Activated naive CD8-positive, alpha-beta T cell (primary cell): Measurements from ENCODE around the gene BRAT1.
"Not testable (repeated sequence)": the region's sequence is repeated elsewhere in the genome, so short reads cannot be mapped to it uniquely, and the experiment has no call there.

ENCODE experiments used
- H3K27ac Mint-ChIP-seq: one replicate; pipeline ENCODE4 v1.8.0; 2021; ENCODE audit warnings: mixed read lengths
- H3K27me3 Mint-ChIP-seq: one replicate; pipeline ENCODE4 v1.8.0; 2021; ENCODE audit warnings: mixed read lengths
- H3K36me3 Mint-ChIP-seq: one replicate; pipeline ENCODE4 v1.8.0; 2021; ENCODE audit warnings: mixed read lengths
- H3K4me1 Mint-ChIP-seq: one replicate; pipeline ENCODE4 v1.8.0; 2021; ENCODE audit warnings: low read depth, mixed read lengths
- H3K4me3 Mint-ChIP-seq: one replicate; pipeline ENCODE4 v1.8.0; 2021; ENCODE audit warnings: mild to moderate bottlenecking, mixed read lengths
- H3K9me3 Mint-ChIP-seq: one replicate; pipeline ENCODE4 v1.8.0; 2021; ENCODE audit warnings: low read depth, mixed read lengths

BRAT1 gene

DNA sequence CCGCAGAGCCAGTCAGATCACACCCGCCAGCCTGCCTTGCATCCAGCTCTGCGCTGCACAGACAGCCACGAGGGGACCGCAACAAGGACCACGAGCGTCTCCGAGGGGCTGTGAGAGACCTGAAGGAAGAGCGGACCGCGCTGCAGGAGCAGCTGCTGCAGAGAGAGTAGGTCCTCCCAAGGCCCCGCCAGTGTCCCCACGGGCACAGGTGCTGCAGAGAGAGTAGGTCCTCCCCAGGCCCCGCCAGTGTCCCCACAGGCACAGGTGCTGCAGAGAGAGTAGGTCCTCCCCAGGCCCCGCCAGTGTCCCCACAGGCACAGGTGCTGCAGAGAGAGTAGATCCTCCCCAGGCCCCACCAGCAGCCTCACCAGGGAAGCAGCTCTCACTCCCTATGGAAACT lies 34.6 kb upstream of the BRAT1 start:
- H3K27ac Mint-ChIP-seq, H3K4me3 Mint-ChIP-seq, H3K27me3 Mint-ChIP-seq, H3K4me1 Mint-ChIP-seq, H3K36me3 Mint-ChIP-seq, H3K9me3 Mint-ChIP-seq: not testable (repeated sequence)

DNA sequence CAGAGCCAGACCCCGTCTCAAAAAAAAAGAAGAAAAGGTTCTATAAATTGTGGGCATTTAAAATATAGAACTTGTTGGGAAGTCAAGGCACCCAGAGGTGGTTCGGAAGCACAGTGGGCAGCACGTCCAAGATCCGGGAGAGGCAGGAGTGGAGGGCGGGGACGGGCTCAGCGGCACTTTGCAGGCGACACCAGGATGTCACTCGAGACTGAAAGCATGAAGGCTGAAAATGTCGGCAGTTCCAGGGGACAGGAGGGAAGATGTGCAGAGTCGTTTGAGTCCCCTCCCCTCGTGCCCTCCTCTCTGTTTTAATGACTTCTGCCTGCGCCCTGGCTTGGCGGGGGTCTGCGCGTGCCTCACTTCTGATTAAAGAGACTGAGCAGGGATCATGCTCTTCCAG lies 34.0 kb upstream of the BRAT1 start:
- Mint-ChIP-seq H3K4me1 (no peaks in the 10 kb centered on the region), H3K4me3 (no peak overlapping the region), H3K27me3 (no peaks in the 10 kb centered on the region), H3K36me3 (peaks cover 8% of the 10 kb centered on the region), H3K9me3 (no peaks in the 10 kb centered on the region), H3K27ac (no peak overlapping the region)

GRCh38 chr7:2587778-2588177 lies 32.5 kb upstream of the BRAT1 start:
- Mint-ChIP-seq H3K27ac (no peak overlapping the region), H3K4me3 (no peak overlapping the region), H3K36me3 (peaks cover 8% of the 10 kb centered on the region), H3K27me3 (no peaks in the 10 kb centered on the region), H3K9me3 (no peaks in the 10 kb centered on the region), H3K4me1 (no peaks in the 10 kb centered on the region)

DNA sequence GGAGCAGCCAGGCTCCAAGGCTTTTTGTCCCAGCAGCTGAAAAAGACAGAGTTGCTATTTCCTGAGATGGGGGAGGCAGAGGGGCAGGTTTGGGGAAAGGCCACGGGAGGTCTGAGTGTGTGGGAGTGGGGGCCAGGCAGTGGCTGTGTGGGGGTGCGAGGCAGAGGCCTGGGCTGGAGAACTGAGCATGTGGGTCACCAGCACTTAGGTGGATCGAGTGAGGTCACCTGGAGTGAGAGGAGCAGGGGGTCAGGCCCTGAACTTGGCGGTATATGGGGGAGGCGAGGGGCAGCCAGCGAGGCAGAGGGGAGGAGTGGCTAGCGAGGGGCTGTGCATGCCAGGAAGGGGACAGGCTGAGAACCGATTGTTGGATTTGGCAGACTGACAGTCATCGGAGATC lies 31.8 kb upstream of the BRAT1 start:
- H3K4me1 Mint-ChIP-seq, result no peaks in the 10 kb centered on the region
- no peak overlapping the region for H3K27ac Mint-ChIP-seq
- H3K9me3 Mint-ChIP-seq, result no peaks in the 10 kb centered on the region
- no peaks in the 10 kb centered on the region for H3K27me3 Mint-ChIP-seq
- H3K4me3 Mint-ChIP-seq, result no peak overlapping the region
- H3K36me3 Mint-ChIP-seq, result peaks cover 4% of the 10 kb centered on the region

DNA sequence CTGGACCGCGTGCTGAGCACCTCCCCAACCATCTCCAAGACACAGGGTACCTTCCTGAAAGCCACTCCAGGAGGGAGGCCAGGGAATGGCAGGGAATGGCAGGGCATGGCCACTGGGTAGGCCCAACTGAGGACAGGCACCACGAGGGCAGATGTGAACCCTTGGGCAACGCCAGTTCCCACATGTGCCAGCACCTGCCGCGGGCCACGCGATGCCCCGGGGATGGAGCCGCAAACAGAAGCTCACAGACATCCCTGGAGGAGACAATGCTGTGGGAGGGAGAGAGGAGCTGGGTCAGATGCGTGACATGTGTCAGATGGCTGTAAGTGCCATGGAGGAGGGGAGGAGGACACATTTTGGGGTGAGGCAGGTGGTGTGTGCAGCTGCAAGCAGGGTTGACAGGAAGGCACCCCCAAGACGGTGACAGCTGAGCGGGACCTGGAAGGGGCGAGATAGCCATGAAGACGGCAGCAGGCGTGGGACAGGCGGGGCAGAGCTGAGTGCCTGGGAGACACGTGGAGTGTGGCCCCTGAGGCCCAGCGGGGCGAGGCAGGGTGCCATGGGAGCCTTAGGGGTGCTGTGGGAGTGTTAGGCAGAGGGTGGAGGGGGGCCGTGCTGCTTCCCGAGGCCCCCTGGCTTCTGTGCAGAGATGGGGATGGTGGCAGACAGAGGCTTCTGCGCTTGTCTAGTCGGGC lies 31.1 kb upstream of the BRAT1 start:
- no peaks in the 10 kb centered on the region for H3K9me3 Mint-ChIP-seq
- H3K27ac Mint-ChIP-seq, result no peak overlapping the region

DNA sequence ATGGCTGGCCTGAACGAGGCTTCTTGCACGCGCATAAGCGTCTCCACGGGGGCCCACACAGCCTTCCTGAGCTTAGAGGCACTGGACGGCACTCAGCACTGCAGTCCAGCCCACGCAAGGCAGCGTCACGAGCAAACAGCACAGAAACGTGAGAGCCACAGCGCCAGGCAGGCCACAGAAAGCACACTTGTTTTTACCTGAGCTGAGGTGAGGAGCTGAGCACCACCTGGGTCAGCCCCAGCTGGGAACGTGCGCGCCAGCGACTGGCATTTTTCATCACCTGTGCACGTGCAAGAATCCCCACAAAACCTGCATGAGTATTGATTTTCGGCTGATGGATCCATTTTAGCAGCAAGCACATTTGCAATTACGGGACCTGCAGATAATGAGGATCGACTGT lies 30.1 kb upstream of the BRAT1 start:
- Mint-ChIP-seq H3K4me1 (no peaks in the 10 kb centered on the region), H3K27ac (no peak overlapping the region), H3K9me3 (no peaks in the 10 kb centered on the region), H3K27me3 (no peaks in the 10 kb centered on the region), H3K36me3 (no peaks in the 10 kb centered on the region), H3K4me3 (no peak overlapping the region)

More for the DNA sequence above, 31.1 kb upstream of the BRAT1 start:
- no peaks in the 10 kb centered on the region for H3K4me1 Mint-ChIP-seq
- H3K36me3 Mint-ChIP-seq, result peaks cover 2% of the 10 kb centered on the region
- no peaks in the 10 kb centered on the region for H3K27me3 Mint-ChIP-seq
- H3K4me3 Mint-ChIP-seq, result no peak overlapping the region

DNA sequence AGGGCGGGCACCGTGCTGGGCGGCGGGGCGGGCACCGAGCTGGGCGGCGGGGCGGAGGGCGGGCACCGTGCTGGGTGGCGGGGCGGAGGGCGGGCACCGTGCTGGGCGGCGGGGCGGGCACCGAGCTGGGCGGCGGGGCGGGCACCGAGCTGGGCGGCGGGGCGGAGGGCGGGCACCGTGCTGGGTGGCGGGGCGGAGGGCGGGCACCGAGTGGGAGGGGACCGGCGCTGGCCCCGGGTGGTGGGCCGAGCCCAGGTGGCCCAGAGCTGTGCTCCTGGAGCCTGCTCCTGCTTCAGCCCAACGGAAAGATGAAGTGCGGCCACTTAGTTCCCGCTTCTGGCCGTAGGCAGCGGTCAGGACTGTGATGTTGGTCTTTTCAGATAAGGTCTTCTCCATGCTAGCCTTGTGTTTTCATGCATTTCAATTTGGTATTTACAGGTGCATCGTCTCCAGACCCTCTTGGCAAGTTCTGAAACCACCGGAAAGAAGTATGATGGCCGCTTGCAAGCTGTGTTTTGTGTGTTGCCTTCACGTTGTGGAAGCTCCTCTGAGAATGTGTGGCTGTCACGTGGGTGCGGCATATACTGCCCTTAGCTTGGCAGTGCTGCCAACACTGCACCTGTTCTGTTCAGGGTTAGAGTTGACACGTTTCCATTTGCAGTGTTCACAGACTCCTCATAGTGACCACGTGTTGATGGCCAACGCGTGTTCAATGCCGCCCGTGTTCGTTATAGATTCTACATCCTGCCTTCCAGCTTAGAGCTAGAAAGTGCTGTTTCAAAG lies 28.7 kb upstream of the BRAT1 start:
- Mint-ChIP-seq H3K36me3 (no peaks in the 10 kb centered on the region), H3K27ac (no peak overlapping the region), H3K4me1 (no peaks in the 10 kb centered on the region), H3K27me3 (no peaks in the 10 kb centered on the region), H3K4me3 (no peak overlapping the region), H3K9me3 (no peaks in the 10 kb centered on the region)

- Mint-ChIP-seq H3K36me3 (no peaks in the 10 kb centered on the region), H3K27me3 (no peaks in the 10 kb centered on the region), H3K9me3 (no peaks in the 10 kb centered on the region), H3K4me3 (no peak overlapping the region), H3K4me1 (no peaks in the 10 kb centered on the region), H3K27ac (no peak overlapping the region)
These were observed 26.8 kb upstream of the BRAT1 start for GRCh38 chr7:2582006-2582735.

DNA sequence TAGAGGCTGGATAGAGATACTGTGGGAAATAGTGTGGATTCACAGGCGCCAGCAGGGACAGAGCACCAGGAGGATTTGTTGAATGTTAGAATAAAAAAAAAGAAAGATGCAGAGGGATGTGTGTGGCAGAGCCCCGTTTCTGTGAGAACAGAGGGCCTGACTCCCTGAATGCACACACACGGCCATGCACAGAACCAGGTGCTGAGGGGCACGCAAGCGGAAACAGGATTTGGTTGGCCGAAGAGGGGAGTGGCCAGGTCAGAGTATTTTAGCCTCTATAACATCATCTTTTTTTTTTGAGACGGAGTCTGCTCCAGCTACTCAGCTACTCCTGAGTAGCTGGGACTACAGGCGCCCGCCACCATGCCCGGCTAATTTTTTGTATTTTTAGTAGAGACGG lies 25.3 kb upstream of the BRAT1 start:
- H3K4me1 Mint-ChIP-seq, result no peaks in the 10 kb centered on the region
- no peak overlapping the region for H3K4me3 Mint-ChIP-seq
- H3K9me3 Mint-ChIP-seq, result no peaks in the 10 kb centered on the region
- H3K27me3 Mint-ChIP-seq, result no peaks in the 10 kb centered on the region
- H3K27ac Mint-ChIP-seq, result no peak overlapping the region
- H3K36me3 Mint-ChIP-seq, result peaks cover 2% of the 10 kb centered on the region

DNA sequence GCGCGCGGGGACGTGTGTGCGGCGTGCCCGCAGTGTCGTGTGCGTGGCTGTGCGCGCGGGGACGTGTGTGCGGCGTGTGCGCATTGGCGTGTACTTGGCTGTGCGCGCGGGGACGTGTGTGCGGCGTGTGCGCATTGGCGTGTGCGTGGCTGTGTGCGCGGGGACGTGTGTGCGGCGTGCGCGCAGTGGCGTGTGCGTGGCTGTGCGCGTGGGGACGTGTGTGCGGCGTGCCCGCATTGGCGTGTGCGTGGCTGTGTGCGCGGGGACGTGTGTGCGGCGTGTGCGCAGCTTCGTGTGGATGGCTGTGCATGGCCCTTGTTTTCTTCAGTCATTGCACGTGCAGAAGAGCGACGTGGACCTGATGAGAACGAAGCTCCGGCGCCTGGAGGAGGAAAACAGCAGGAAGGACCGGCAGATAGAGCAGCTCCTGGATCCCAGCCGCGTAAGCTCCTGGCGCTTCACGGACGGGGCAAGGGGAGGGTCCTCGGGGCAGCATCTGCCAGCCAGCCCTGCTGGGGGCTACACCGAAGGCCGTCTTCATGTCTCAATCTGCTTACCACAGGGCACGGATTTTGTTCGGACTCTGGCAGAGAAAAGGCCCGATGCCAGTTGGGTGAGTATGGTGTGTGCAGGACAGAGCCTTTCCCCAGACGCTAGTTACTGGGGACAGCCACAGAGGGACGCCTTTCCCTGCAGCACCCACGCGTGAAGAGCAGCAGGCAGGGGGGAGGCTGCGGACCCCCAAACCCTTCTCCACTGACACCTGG lies 22.8 kb upstream of the BRAT1 start:
- H3K9me3 Mint-ChIP-seq, result no peaks in the 10 kb centered on the region
- no peaks in the 10 kb centered on the region for H3K4me1 Mint-ChIP-seq
- H3K36me3 Mint-ChIP-seq, result peaks cover 11% of the 10 kb centered on the region
- H3K27me3 Mint-ChIP-seq, result no peaks in the 10 kb centered on the region
- H3K27ac Mint-ChIP-seq, result no peak overlapping the region
- H3K4me3 Mint-ChIP-seq, result no peak overlapping the region

DNA sequence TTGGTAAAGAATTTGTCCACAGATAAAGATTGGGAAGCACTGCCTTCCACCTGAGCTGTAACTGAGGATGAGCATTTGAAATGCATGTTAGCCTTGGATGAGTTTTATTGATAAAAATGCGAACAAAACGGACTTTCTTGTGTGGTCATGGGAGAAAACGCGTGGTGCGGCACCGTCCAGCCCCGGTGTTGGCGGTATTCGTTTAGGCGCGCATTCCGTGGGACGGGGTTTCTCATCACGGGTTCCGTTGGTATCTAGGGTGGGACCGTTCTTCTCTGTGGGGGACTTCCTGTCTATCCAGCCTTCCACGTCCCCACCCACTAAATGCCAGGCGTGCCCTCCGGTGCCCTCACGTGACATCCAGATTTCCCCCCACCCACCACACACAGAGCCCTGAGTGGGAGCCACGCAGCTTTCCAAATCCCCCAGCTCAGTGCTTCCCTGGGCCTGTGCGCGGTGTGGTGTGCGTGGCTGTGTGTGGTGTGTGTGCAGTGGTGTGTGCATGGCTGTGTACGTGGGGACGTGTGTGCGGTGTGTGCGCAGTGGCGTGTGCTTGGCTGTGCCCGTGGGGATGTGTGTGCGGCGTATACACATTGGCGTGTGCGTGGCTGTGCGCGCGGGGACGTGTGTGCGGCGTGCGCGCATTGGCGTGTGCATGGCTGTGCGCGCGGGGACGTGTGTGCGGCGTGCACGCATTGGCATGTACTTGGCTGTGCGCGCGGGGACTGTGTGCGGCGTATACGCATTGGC lies 21.6 kb upstream of the BRAT1 start:
- no peak overlapping the region for H3K4me3 Mint-ChIP-seq
- no peaks in the 10 kb centered on the region for H3K9me3 Mint-ChIP-seq
- peaks cover 13% of the 10 kb centered on the region for H3K36me3 Mint-ChIP-seq
- no peak overlapping the region for H3K27ac Mint-ChIP-seq
- peaks cover 3% of the 10 kb centered on the region for H3K4me1 Mint-ChIP-seq
- H3K27me3 Mint-ChIP-seq, result no peaks in the 10 kb centered on the region

DNA sequence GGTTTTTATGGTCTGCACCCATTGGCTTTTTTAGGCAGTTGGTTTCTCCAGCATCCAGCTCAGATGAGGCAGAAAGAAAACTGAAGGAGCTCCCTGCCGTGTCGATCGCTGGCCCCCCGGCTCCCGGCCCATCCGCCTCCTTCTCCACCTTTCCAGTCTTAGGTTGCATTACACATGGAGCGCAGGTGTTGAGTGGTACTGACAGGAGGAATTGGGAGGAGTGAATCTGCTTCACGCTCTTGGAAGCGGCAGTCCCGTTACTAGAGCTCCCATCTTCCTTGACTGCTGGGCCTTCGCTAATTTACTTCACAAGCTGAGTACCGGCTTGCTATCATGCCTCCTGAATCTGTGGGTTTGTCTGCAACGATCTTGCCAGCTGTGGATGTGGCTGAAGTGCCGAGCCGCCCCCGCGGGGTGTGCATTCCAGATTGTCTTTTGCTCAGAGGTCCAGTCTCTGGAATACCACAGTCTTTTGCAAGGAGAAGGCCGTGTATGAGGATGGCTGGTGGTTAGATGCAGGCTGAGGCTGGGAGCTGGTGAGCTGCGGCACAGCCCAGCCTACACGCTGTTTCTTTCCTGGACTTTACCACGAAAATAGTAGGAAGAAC lies 20.5 kb upstream of the BRAT1 start:
- H3K4me3 Mint-ChIP-seq, result no peak overlapping the region
- no peaks in the 10 kb centered on the region for H3K27me3 Mint-ChIP-seq
- no peaks in the 10 kb centered on the region for H3K9me3 Mint-ChIP-seq
- H3K36me3 Mint-ChIP-seq, result peaks cover 13% of the 10 kb centered on the region
- peaks cover 3% of the 10 kb centered on the region for H3K4me1 Mint-ChIP-seq
- H3K27ac Mint-ChIP-seq, result no peak overlapping the region

- Mint-ChIP-seq H3K27ac (no peak overlapping the region), H3K27me3 (no peaks in the 10 kb centered on the region), H3K9me3 (no peaks in the 10 kb centered on the region), H3K4me3 (no peak overlapping the region), H3K36me3 (peaks cover 13% of the 10 kb centered on the region), H3K4me1 (peaks cover 3% of the 10 kb centered on the region)
These were observed 19.9 kb upstream of the BRAT1 start for GRCh38 chr7:2575046-2575732.
